Superior temporal gyrus (tissue), 1 donor: ENCODE measurements around the gene SETBP1.

Source experiments
- DNase-seq: peaks from one replicate; pipeline ENCODE4 v3.0.0-alpha.2; 2016; ENCODE audit errors: extremely low spot score

Gene SETBP1

GRCh38 chr18:44680273-44681075 lies at the start of gene SETBP1:
Gene SETBP1, plus strand, starts transcription at chr18:44680888. Its CDS starts 20,459 bp downstream, at chr18:44701347.
- no peak for DNase-seq

- DNase-seq, result no peak
These were observed 48.1 kb upstream of the SETBP1 start for GRCh38 chr18:44632469-44633145.

- no peak for DNase-seq
These were observed 45.1 kb upstream of the SETBP1 start for GRCh38 chr18:44635546-44635945.

- no peak for DNase-seq
These were observed 44.4 kb upstream of the SETBP1 start for GRCh38 chr18:44636241-44636640.

GRCh38 chr18:44637210-44638033 lies 43.3 kb upstream of the SETBP1 start:
- no peak for DNase-seq

- no peak for DNase-seq
These were observed 42.6 kb upstream of the SETBP1 start for GRCh38 chr18:44638034-44638540.

GRCh38 chr18:44638811-44639210 lies 41.9 kb upstream of the SETBP1 start:
- no peak for DNase-seq

- no peak for DNase-seq
These were observed 37.7 kb upstream of the SETBP1 start for GRCh38 chr18:44643004-44643403.

- no peak for DNase-seq
These were observed 29.2 kb upstream of the SETBP1 start for GRCh38 chr18:44651478-44651877.

- DNase-seq, result no peak
These were observed 28.6 kb upstream of the SETBP1 start for GRCh38 chr18:44651918-44652572.

GRCh38 chr18:44652722-44653121 lies 28.0 kb upstream of the SETBP1 start:
- no peak for DNase-seq

GRCh38 chr18:44654573-44654972 lies 26.1 kb upstream of the SETBP1 start:
- DNase-seq, result no peak

GRCh38 chr18:44655435-44655834 lies 25.3 kb upstream of the SETBP1 start:
- DNase-seq, result no peak

GRCh38 chr18:44659771-44660170 lies 20.9 kb upstream of the SETBP1 start:
- no peak for DNase-seq

- no peak for DNase-seq
These were observed 12.3 kb upstream of the SETBP1 start for GRCh38 chr18:44668270-44668975.

GRCh38 chr18:44671914-44672313 lies 8.8 kb upstream of the SETBP1 start:
- no peak for DNase-seq

GRCh38 chr18:44672506-44672905 lies 8.2 kb upstream of the SETBP1 start:
- no peak for DNase-seq

- DNase-seq, result no peak
These were observed 7.3 kb upstream of the SETBP1 start for GRCh38 chr18:44673256-44673880.

GRCh38 chr18:44677933-44678332 lies 2.8 kb upstream of the SETBP1 start:
- DNase-seq, result no peak

- no peak for DNase-seq
These were observed 2.0 kb upstream of the SETBP1 start for GRCh38 chr18:44678725-44679055.
